Measurements from ENCODE around the gene CNTROB.

GRCh38 chr17:7929158-7930023 lies 2.6 kb upstream of the CNTROB start, which contains the start of gene KCNAB3:
- no peak for TF ChIP-seq TARDBP (IDR thresholded peaks at IDR 0.05)
- no peak for TF ChIP-seq FOXA1 (IDR thresholded peaks at IDR 0.05)
- TF ChIP-seq L3MBTL2 (conservative IDR thresholded peaks at IDR 0.05): no peak

Measured in HEK293T (cell line).